ENCODE results near the gene MBNL1. TPM values are rescaled to one million over a fixed set of nuclear protein-coding genes. Genes with fewer than 3 reads are reported as not detected.

Gene MBNL1
- total and polyA plus RNA-seq, 2 of the 4 experiments (the other 2 are of a cell fraction): 127 to 664 TPM

- Histone ChIP-seq H3K4me1 (ENCODE audit: control insufficient read depth, insufficient read depth, low read length) (peaks cover 22% of the 10 kb centered on the region), H2AK5ac (ENCODE audit: low read depth, low read length) (peak overlapping the region; percentile 54; the same call in 1 of the 2 replicates), H2AFZ (replicated peaks; ENCODE audit: low read length, poor library complexity) (no peak overlapping the region), H3K27me3 (ENCODE audit: control insufficient read depth, insufficient read depth, low read length) (no peaks in the 10 kb centered on the region), H3K14ac (replicated peaks; ENCODE audit: low read depth, low read length) (peak overlapping the region; percentile 92), H4K91ac (ENCODE audit: insufficient read depth, low read depth, low read length) (0 out of 2 replicates have a peak overlapping the region, but pooled peaks have one; percentile 13), H3K9me3 (ENCODE audit: control insufficient read depth, insufficient read depth, low read length) (no peaks in the 10 kb centered on the region), H3K27ac (ENCODE audit: insufficient read depth, low read length) (peak overlapping the region; percentile 96; the same call in 1 of the 2 replicates), H2AK9ac (replicated peaks; ENCODE audit: low read depth, low read length, poor library complexity) (no peak overlapping the region), H3K36me3 (ENCODE audit: control insufficient read depth, insufficient read depth, low read length) (peaks cover 2% of the 10 kb centered on the region), H3K4me3 (ENCODE audit: insufficient read depth, low read depth, low read length) (peak overlapping the region; percentile 11; the same call in 1 of the 2 replicates), H4K8ac (ENCODE audit: low read depth in 2 of 2, low read length in 2 of 2) (peak overlapping the region; percentile 37 to 79; a peak in 2 of 4 replicates), H3K4me2 (ENCODE audit: low read depth, low read length) (peak overlapping the region; percentile 99), H3K4ac (ENCODE audit: low read depth, low read length) (peak overlapping the region; percentile 68), H2BK20ac (ENCODE audit: low read depth, low read length) (peak overlapping the region; percentile 91), H3K9me1 (ENCODE audit: insufficient read depth, low read length) (peaks cover 11% of the 10 kb centered on the region), H4K5ac (ENCODE audit: low read depth, low read length) (peak overlapping the region; percentile 91), H2BK120ac (ENCODE audit: low read depth, low read length) (peak overlapping the region; percentile 94), H4K20me1 (ENCODE audit: insufficient read depth, low read length) (peaks cover 40% of the 10 kb centered on the region), H3K9ac (ENCODE audit: low read depth, low read length) (peak overlapping the region; percentile 70), H2BK15ac (ENCODE audit: low read depth, low read length) (peak overlapping the region; percentile 63; the same call in 2 of the 3 replicates), H3K79me1 (ENCODE audit: low read depth in 1 of 2, low read length in 2 of 2) (peaks cover 10 to 51% of the 10 kb centered on the region in 2 experiments), H2BK5ac (ENCODE audit: low read depth, low read length, poor library complexity, severe bottlenecking) (peak overlapping the region; percentile 82), H3K18ac (ENCODE audit: low read depth, low read length) (peak overlapping the region; percentile 95), H3K56ac (ENCODE audit: extremely low read depth, insufficient read depth, low read length) (peak overlapping the region; percentile 32; the same call in 1 of the 2 replicates), H3K23ac (ENCODE audit: low read depth, low read length) (peak overlapping the region; percentile 61)
- no TSS peak for BruUV-seq (replicated peaks)
- POLR2A ChIA-PET (ENCODE audit: unreplicated experiment): interaction anchor here (0.7 kb wide), 1 partner anchor 79 kb away, joined by 3 read pairs; no protein-coding TSS in a partner anchor
- no peak for TF ChIP-seq CHD1 (IDR thresholded peaks at IDR 0.05; ENCODE audit: low read depth, low read length)
- peak; percentile 74 for TF ChIP-seq MAFK (IDR thresholded peaks at IDR 0.05; ENCODE audit: low read depth, low read length)
- TF ChIP-seq CTCF (conservative IDR thresholded peaks at IDR 0.05; ENCODE audit: low read depth, low read length): no peak
- peak; percentile 7; the same call in 1 of the 2 replicates for TF ChIP-seq BHLHE40 (IDR thresholded peaks at IDR 0.05; ENCODE audit: low read depth, low read length)
- TF ChIP-seq RFX5 (IDR thresholded peaks at IDR 0.05; ENCODE audit: low read depth, low read length): no peak
- peak; percentile 78 for TF ChIP-seq NFE2L2 (IDR thresholded peaks at IDR 0.05; ENCODE audit: low read depth, low read length)
- ATAC-seq (ENCODE audit: low read depth): peak; percentile 33
- in situ Hi-C loops (cut with MboI; ENCODE audit: low sequenced_read_pairs) (no loop called here), intact Hi-C loops (cut with micrococcal nuclease) (no loop called here), dilution Hi-C loops (cut with HindIII; ENCODE audit: low sequenced_read_pairs, unreplicated experiment) (no loop called here)
- WGBS, 2 experiments (ENCODE audit: extremely low coverage in 2 of 2, insufficient read length in 1 of 2): 35% methylated on average over 7 of the region's 9 CpGs; no CpG with 5 or more reads in 1 of the 2 experiments
- DNase-seq: peak; percentile 84
- CTCF ChIA-PET: no interaction called here
Observed at GRCh38 chr3:152376351-152377183, 107.8 kb downstream of the MBNL1 start.
